GM23338 (cell line): Measurements from ENCODE around the gene OR10AD1. TPM values are rescaled to one million over a fixed set of nuclear protein-coding genes. Genes with fewer than 3 reads are reported as not detected.

ENCODE experiments used
- ATAC-seq: fragments of 200-7000 bp; cut with Tn5 transposase; 3 replicates; pipeline ENCODE4 v1.9.1; 2020
- DNase-seq: peaks from one replicate; pipeline ENCODE4 v3.0.0-alpha.2; 2015; ENCODE audit warnings: low spot score
- H2AFZ ChIP-seq: fragments of 200-600 bp; sonication (generic); 2 replicates; pipeline ENCODE4 v1.8.0; 2016; ENCODE audit warnings: antibody characterized with exemption, mild to moderate bottlenecking, moderate library complexity
- H3F3A ChIP-seq: fragments of 200-600 bp; sonication (generic); replicated peaks from 2 replicates; pipeline ENCODE4 v1.8.0; 2017; ENCODE audit warnings: antibody characterized with exemption, mixed run types, low read depth
- H3K27ac ChIP-seq: fragments of 200-600 bp; sonication (generic); 2 replicates; pipeline ENCODE4 v1.6.1; 2016; ENCODE audit warnings: low read depth
- H3K27me3 ChIP-seq: fragments of 200-600 bp; sonication (generic); 2 replicates; pipeline ENCODE4 v1.8.0; 2016; ENCODE audit warnings: mild to moderate bottlenecking, mixed run types, moderate library complexity; ENCODE audit not compliant: insufficient read depth
- H3K36me3 ChIP-seq: fragments of 200-600 bp; sonication (generic); 2 replicates; pipeline ENCODE4 v1.8.0; 2016; ENCODE audit warnings: mild to moderate bottlenecking; ENCODE audit not compliant: insufficient read depth
- H3K4me1 ChIP-seq: fragments of 200-600 bp; sonication (generic); 2 replicates; pipeline ENCODE4 v1.8.0; 2016; ENCODE audit warnings: mild to moderate bottlenecking, moderate library complexity; ENCODE audit not compliant: insufficient read depth
- H3K4me2 ChIP-seq: fragments of 200-600 bp; sonication (generic); 2 replicates; pipeline ENCODE4 v1.7.1; 2017; ENCODE audit warnings: mixed run types
- H3K4me3 ChIP-seq: fragments of 200-600 bp; sonication (generic); 2 replicates; pipeline ENCODE4 v1.6.1; 2016; ENCODE audit warnings: mixed run types
- H3K79me2 ChIP-seq: fragments of 200-600 bp; sonication (generic); replicated peaks from 2 replicates; pipeline ENCODE4 v1.8.0; 2017; ENCODE audit warnings: mild to moderate bottlenecking; ENCODE audit not compliant: insufficient read depth
- H3K9me2 ChIP-seq: fragments of 200-600 bp; sonication (generic); 2 replicates; pipeline ENCODE4 v1.8.0; 2017; ENCODE audit not compliant: insufficient read depth
- H4K20me1 ChIP-seq: fragments of 200-600 bp; sonication (generic); replicated peaks from 2 replicates; pipeline ENCODE4 v1.8.0; 2017; ENCODE audit warnings: mild to moderate bottlenecking; ENCODE audit not compliant: insufficient read depth
- H3K27ac Mint-ChIP-seq: 2 replicates; pipeline ENCODE4 v1.8.0; 2020; ENCODE audit warnings: inconsistent platforms, mild to moderate bottlenecking, moderate library complexity, mixed read lengths
- H3K27me3 Mint-ChIP-seq: 3 replicates; pipeline ENCODE4 v1.8.0; 2022; ENCODE audit warnings: low read depth, mild to moderate bottlenecking, moderate library complexity, mixed read lengths, inconsistent platforms; ENCODE audit not compliant: insufficient read depth, poor library complexity
- H3K36me3 Mint-ChIP-seq: 3 replicates; pipeline ENCODE4 v1.8.0; 2021; ENCODE audit warnings: low read depth, mild to moderate bottlenecking, inconsistent platforms, moderate library complexity, mixed read lengths
- H3K4me1 Mint-ChIP-seq: 3 replicates; pipeline ENCODE4 v1.8.0; 2020; ENCODE audit warnings: mild to moderate bottlenecking, inconsistent platforms, mixed read lengths
- H3K4me3 Mint-ChIP-seq: 3 replicates; pipeline ENCODE4 v1.8.0; 2021; ENCODE audit warnings: moderate library complexity, mild to moderate bottlenecking, inconsistent platforms, mixed read lengths
- H3K9me3 Mint-ChIP-seq: 3 replicates; pipeline ENCODE4 v1.8.0; 2020; ENCODE audit warnings: moderate library complexity, mild to moderate bottlenecking, inconsistent platforms, mixed read lengths
- CTCF ChIP-seq, 2 experiments: fragments of 200-600 bp in 1 of 2; sonication (generic) in 1 of 2; conservative IDR thresholded peaks; 2 replicates each; pipeline versions ENCODE4 v1.5.1 to v1.6.1; 2016 to 2017; ENCODE audit warnings: antibody characterized with exemption in 2 of 2, low read depth in 2 of 2, mild to moderate bottlenecking in 2 of 2, moderate library complexity in 1 of 2
- ZNF114 ChIP-seq: fragments of 250-450 bp; sonication (Bioruptor Pico); IDR thresholded peaks from 2 replicates; pipeline ENCODE4 v1.5.0; 2020; ENCODE audit warnings: mild to moderate bottlenecking, moderate library complexity
- polyA plus RNA-seq: library from polyadenylated mRNA; unstranded; fragments of >200 nt; fragmentation: Nextera tagmentation; extraction: Ambion mirVana; gene quantifications from 2 replicates; pipeline ENCODE4 v1.2.1, GENCODE V29; 2016
- total RNA-seq: library from RNA; depleted of rRNA; stranded (reverse); fragments of >200 nt; shearing (Covaris generic); gene quantifications from 2 replicates; pipeline ENCODE4 v1.2.3, GENCODE V29; 2014
- TF ChIP-seq, protein P1 (sequence below): IDR thresholded peaks from 2 replicates; pipeline ENCODE4 v1.6.1; 2016; ENCODE audit warnings: antibody characterized with exemption

The OR10AD1 gene
- total and polyA plus RNA-seq, 2 experiments from 2014 or later: not detected

- peaks cover 26% of the 10 kb centered on the region for H3K27me3 Mint-ChIP-seq
- Histone ChIP-seq H3K27ac (no peak overlapping the region), H3K4me1 (peaks cover 13% of the 10 kb centered on the region)
Observed at GRCh38 chr12:48189331-48190125, 13.6 kb downstream of the OR10AD1 start.

GRCh38 chr12:48187916-48188695 is 15.0 kb downstream of the OR10AD1 start:
- Histone ChIP-seq H3K4me3 (no peak overlapping the region), H3K4me1 (peaks cover 15% of the 10 kb centered on the region), H3K79me2 (no peaks in the 10 kb centered on the region), H3K27me3 (peaks cover 45% of the 10 kb centered on the region), H2AFZ (no peak overlapping the region), H3K36me3 (no peaks in the 10 kb centered on the region), H3K27ac (no peak overlapping the region), H3K4me2 (no peak overlapping the region), H3K9me2 (no peaks in the 10 kb centered on the region), H4K20me1 (no peaks in the 10 kb centered on the region), H3F3A (peaks cover 1% of the 10 kb centered on the region; the same call in 1 of the 2 replicates)
- Mint-ChIP-seq H3K27me3 (peaks cover 37% of the 10 kb centered on the region), H3K27ac (no peak overlapping the region), H3K4me3 (no peak overlapping the region), H3K36me3 (no peaks in the 10 kb centered on the region), H3K4me1 (peaks cover 26% of the 10 kb centered on the region; the same call in 2 of the 3 replicates), H3K9me3 (no peaks in the 10 kb centered on the region)
- no peak for ATAC-seq
- no peak for TF ChIP-seq ZNF114 (CRISPR knock-in tag)
- no peak for DNase-seq

More at GRCh38 chr12:48189331-48190125, 13.6 kb downstream of the OR10AD1 start:
- Histone ChIP-seq H3F3A (no peaks in the 10 kb centered on the region), H3K4me3 (no peak overlapping the region), H3K27me3 (peaks cover 43% of the 10 kb centered on the region), H4K20me1 (no peaks in the 10 kb centered on the region), H3K36me3 (no peaks in the 10 kb centered on the region), H3K9me2 (no peaks in the 10 kb centered on the region), H3K79me2 (no peaks in the 10 kb centered on the region), H3K4me2 (no peak overlapping the region), H2AFZ (no peak overlapping the region)
- H3K4me1 Mint-ChIP-seq: peaks cover 26% of the 10 kb centered on the region; the same call in 2 of the 3 replicates
- DNase-seq: peak; percentile 76
- H3K4me3 Mint-ChIP-seq: no peak overlapping the region
- no peak overlapping the region for H3K27ac Mint-ChIP-seq
- peak; percentile 45 for ATAC-seq
- TF ChIP-seq CTCF (conservative IDR thresholded peaks at IDR 0.05; ENCODE audit: low read depth in 2 of 2): peak; percentile 90 to 96
- TF ChIP-seq, protein P1, sequence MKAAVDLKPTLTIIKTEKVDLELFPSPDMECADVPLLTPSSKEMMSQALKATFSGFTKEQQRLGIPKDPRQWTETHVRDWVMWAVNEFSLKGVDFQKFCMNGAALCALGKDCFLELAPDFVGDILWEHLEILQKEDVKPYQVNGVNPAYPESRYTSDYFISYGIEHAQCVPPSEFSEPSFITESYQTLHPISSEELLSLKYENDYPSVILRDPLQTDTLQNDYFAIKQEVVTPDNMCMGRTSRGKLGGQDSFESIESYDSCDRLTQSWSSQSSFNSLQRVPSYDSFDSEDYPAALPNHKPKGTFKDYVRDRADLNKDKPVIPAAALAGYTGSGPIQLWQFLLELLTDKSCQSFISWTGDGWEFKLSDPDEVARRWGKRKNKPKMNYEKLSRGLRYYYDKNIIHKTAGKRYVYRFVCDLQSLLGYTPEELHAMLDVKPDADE: no peak
- no peaks in the 10 kb centered on the region for H3K36me3 Mint-ChIP-seq
- no peaks in the 10 kb centered on the region for H3K9me3 Mint-ChIP-seq
